ENCODE data around the gene CBR1. TPM values are rescaled to one million over a fixed set of nuclear protein-coding genes. Genes with fewer than 3 reads are reported as not detected.
A peak's percentile ranks its signal among the peaks of the same experiment; 100 is the strongest.

The CBR1 gene
- total and polyA plus RNA-seq, 9 donors = 29.7 to 80.6 (median 44.0) TPM

DNA sequence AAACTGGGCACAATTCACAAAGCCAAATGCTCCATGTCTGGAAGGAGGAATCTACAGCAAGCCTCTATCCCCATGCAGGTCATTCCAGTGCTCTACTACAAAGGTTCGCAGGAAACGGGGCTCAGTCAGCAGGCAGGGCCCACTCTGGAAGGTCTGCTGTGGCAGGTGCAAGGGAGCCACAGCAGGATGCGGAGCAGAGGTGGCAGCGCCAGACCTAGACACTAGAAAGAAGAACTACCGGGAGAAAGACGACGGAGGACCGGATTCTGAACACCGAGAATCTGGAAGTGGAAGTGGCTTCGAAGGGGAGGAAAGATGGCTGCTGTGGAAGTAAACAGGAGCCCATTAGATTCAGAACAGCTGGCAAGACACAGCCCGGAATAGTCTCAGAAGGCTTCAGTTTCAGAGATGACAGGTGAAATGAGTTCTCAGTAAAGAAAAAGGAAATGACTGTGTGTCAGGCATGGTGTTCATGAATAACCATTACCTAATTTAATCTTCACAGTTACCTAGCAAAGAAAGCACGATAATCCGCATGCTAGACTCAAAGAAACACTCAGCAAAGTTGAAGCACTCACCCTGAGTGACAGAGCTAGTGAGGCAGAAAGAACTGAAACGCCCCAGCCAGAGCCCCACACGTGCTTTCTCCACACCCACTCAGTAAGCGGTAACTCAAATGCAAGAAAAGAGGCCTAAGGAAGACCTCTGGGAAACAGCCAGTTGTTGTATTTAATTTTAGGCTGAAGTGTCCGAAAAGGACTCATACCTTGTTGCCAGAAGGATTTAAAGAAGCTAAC, 30.9 kb upstream of the CBR1 start:
- TF ChIP-seq POLR2A (IDR thresholded peaks at IDR 0.05) (no peak), CTCF (IDR thresholded peaks at IDR 0.05) (no peak), EP300 (IDR thresholded peaks at IDR 0.05) (no peak)
- H3K27ac ChIP-seq = no peak overlapping the region
- H3K36me3 ChIP-seq = no peaks in the 10 kb centered on the region
- WGBS, 3 donors = 86 to 90% (median 88%) methylated on average over 17 of the region's 17 CpGs
- peaks cover 2% of the 10 kb centered on the region for H3K4me1 ChIP-seq (ENCODE audit: insufficient read depth)
- no peaks in the 10 kb centered on the region for H3K9me3 ChIP-seq
- intact Hi-C loops (cut with DNase I) = no loop called here
- H3K27me3 ChIP-seq = no peaks in the 10 kb centered on the region
- no peak overlapping the region for H3K4me3 ChIP-seq
- no peak for DNase-seq

- intact Hi-C loops (cut with DNase I) = no loop called here
These were observed 30.0 kb upstream of the CBR1 start for GRCh38 chr21:36039861-36040260.

DNA sequence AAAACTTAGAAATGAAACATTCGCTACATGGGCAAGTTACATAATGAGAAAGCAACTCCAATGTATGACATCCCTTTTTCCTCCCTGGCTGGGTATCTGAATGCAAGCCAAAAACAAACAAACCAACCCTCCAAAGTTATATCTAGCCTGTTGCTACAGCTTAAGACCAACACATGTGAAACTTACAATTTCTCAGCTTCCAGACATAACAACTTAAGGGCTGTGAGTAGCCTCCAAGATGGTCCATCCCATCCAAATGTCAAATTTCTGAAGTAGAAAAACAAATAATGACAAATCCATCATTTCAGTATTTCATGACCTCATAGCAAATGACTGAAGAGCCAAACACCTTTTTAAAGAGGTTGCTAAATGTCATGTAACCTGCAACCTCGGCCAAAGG, 29.4 kb upstream of the CBR1 start:
- DNase-seq = no peak
- H3K36me3 ChIP-seq = no peaks in the 10 kb centered on the region
- H3K27me3 ChIP-seq = no peaks in the 10 kb centered on the region
- no peaks in the 10 kb centered on the region for H3K9me3 ChIP-seq
- no peak overlapping the region for H3K4me3 ChIP-seq
- H3K4me1 ChIP-seq (ENCODE audit: insufficient read depth) = peaks cover 2% of the 10 kb centered on the region
- WGBS, 3 donors = 69 to 80% (median 76%) methylated on average over 2 of the region's 2 CpGs
- no peak for TF ChIP-seq POLR2A (IDR thresholded peaks at IDR 0.05)
- TF ChIP-seq EP300 (IDR thresholded peaks at IDR 0.05) = no peak
- no peak for TF ChIP-seq CTCF (IDR thresholded peaks at IDR 0.05)
- intact Hi-C loops (cut with DNase I) = no loop called here
- no peak overlapping the region for H3K27ac ChIP-seq

More at GRCh38 chr21:36039861-36040260, 30.0 kb upstream of the CBR1 start:
- H3K4me1 ChIP-seq (ENCODE audit: insufficient read depth) = peaks cover 2% of the 10 kb centered on the region
- peak overlapping the region in 1 of 2 donors; percentile 1 for H3K27ac ChIP-seq
- H3K4me3 ChIP-seq = no peak overlapping the region
- no peak for TF ChIP-seq EP300 (IDR thresholded peaks at IDR 0.05)
- no peak for TF ChIP-seq POLR2A (IDR thresholded peaks at IDR 0.05)
- no peak for TF ChIP-seq CTCF (IDR thresholded peaks at IDR 0.05)
- no peaks in the 10 kb centered on the region for H3K27me3 ChIP-seq
- DNase-seq = no peak
- no peaks in the 10 kb centered on the region for H3K36me3 ChIP-seq
- H3K9me3 ChIP-seq = no peaks in the 10 kb centered on the region
- 28 to 53% (median 36%) methylated on average over 6 of the region's 6 CpGs for WGBS, 3 donors

GRCh38 chr21:36041910-36042309, 27.9 kb upstream of the CBR1 start:
- Histone ChIP-seq H3K36me3 (no peaks in the 10 kb centered on the region), H3K9me3 (no peaks in the 10 kb centered on the region), H3K27ac (no peak overlapping the region), H3K27me3 (no peaks in the 10 kb centered on the region), H3K4me3 (no peak overlapping the region), H3K4me1 (ENCODE audit: insufficient read depth) (peaks cover 2% of the 10 kb centered on the region)
- 48 to 67% (median 54%) methylated on average over 1 of the region's 1 CpG for WGBS, 3 donors
- no peak for TF ChIP-seq POLR2A (IDR thresholded peaks at IDR 0.05)
- no peak for TF ChIP-seq CTCF (IDR thresholded peaks at IDR 0.05)
- no peak for DNase-seq
- intact Hi-C loops (cut with DNase I) = no loop called here
